GM18909 (cell line): Measurements from ENCODE around the gene CPNE1.
A peak's percentile ranks its signal among the peaks of the same experiment; 100 is the strongest.
"Not testable (repeated sequence)": the region's sequence is repeated elsewhere in the genome, so short reads cannot be mapped to it uniquely, and the experiment has no call there.

Experiments used
- ATAC-seq: cut with Tn5 transposase; IDR thresholded peaks from one replicate; pipeline ENCODE4 v1.9.1; 2021; ENCODE audit warnings: mild to moderate bottlenecking; ENCODE audit not compliant: unreplicated experiment, poor library complexity

Gene CPNE1

GRCh38 chr20:35698298-35699126 lies 33.8 kb upstream of the CPNE1 start:
- ATAC-seq, result peak; percentile 29

- no peak for ATAC-seq
Measured at GRCh38 chr20:35697696-35698297, 33.1 kb upstream of the CPNE1 start.

GRCh38 chr20:35695978-35696377 lies 31.3 kb upstream of the CPNE1 start:
- no peak for ATAC-seq

GRCh38 chr20:35695245-35695749 lies 30.6 kb upstream of the CPNE1 start:
- ATAC-seq, result no peak

- ATAC-seq, result no peak
Measured at GRCh38 chr20:35690265-35690664, 25.6 kb upstream of the CPNE1 start.

- ATAC-seq, result not testable (repeated sequence)
Measured at GRCh38 chr20:35686872-35687271, 22.2 kb upstream of the CPNE1 start.

GRCh38 chr20:35685368-35685767 lies 20.7 kb upstream of the CPNE1 start:
- not testable (repeated sequence) for ATAC-seq

GRCh38 chr20:35681960-35682359 lies 17.3 kb upstream of the CPNE1 start:
- ATAC-seq, result no peak

- ATAC-seq, result no peak
Measured at GRCh38 chr20:35680452-35681183, 15.9 kb upstream of the CPNE1 start.

GRCh38 chr20:35674921-35675320 lies 10.2 kb upstream of the CPNE1 start:
- no peak for ATAC-seq

GRCh38 chr20:35673884-35674283 lies 9.2 kb upstream of the CPNE1 start:
- ATAC-seq, result no peak

GRCh38 chr20:35669681-35670080 lies 5.0 kb upstream of the CPNE1 start:
- no peak for ATAC-seq

- no peak for ATAC-seq
Measured at GRCh38 chr20:35669221-35669620, 4.5 kb upstream of the CPNE1 start.

- ATAC-seq, result no peak
Measured at GRCh38 chr20:35665949-35666288, 1.2 kb upstream of the CPNE1 start.

- ATAC-seq, result peak; percentile 25
Measured at GRCh38 chr20:35663516-35664465, 909 bp downstream of the CPNE1 start.

- ATAC-seq, result no peak
Measured at GRCh38 chr20:35662551-35662950, 2.1 kb downstream of the CPNE1 start.

- no peak for ATAC-seq
Measured at GRCh38 chr20:35661908-35662307, 2.8 kb downstream of the CPNE1 start.

GRCh38 chr20:35661053-35661452 lies 3.6 kb downstream of the CPNE1 start:
- ATAC-seq, result no peak

- ATAC-seq, result no peak
Measured at GRCh38 chr20:35660122-35660937, 4.4 kb downstream of the CPNE1 start.
